Activated naive CD4-positive, alpha-beta T cell treated with anti-CD3 and anti-CD28 coated beads for 36 hours (primary cell): ENCODE results near the gene CDKN2C. TPM values are rescaled to one million over a fixed set of nuclear protein-coding genes. Genes with fewer than 3 reads are reported as not detected.
"Not testable (repeated sequence)": the region's sequence is repeated elsewhere in the genome, so short reads cannot be mapped to it uniquely, and the experiment has no call there.

Source experiments
- CTCF ChIA-PET: fragments of 350-600 bp; sonication (Branson Sonifier 250); formaldehyde crosslinking; loops from one replicate; lab custom pipeline; 2021; ENCODE audit warnings: antibody characterized with exemption; lab: Charles Lee
- DNase-seq: peaks from one replicate; pipeline ENCODE4 v3.0.0-alpha.2; 2020
- H3K27ac Mint-ChIP-seq: one replicate; pipeline ENCODE4 v1.8.0; 2021; ENCODE audit warnings: mild to moderate bottlenecking, mixed read lengths
- H3K27me3 Mint-ChIP-seq: one replicate; pipeline ENCODE4 v1.8.0; 2021; ENCODE audit warnings: low read depth, mixed read lengths
- H3K36me3 Mint-ChIP-seq: one replicate; pipeline ENCODE4 v1.8.0; 2021; ENCODE audit warnings: low read depth, mixed read lengths
- H3K4me1 Mint-ChIP-seq: one replicate; pipeline ENCODE4 v1.8.0; 2021; ENCODE audit warnings: low read depth, mixed read lengths
- H3K4me3 Mint-ChIP-seq: one replicate; pipeline ENCODE4 v1.8.0; 2021; ENCODE audit warnings: mild to moderate bottlenecking, moderate library complexity, mixed read lengths
- H3K9me3 Mint-ChIP-seq: one replicate; pipeline ENCODE4 v1.8.0; 2021; ENCODE audit warnings: mixed read lengths
- intact Hi-C: fragments of 100-400 bp; cut with micrococcal nuclease; formaldehyde crosslinking; loops from one replicate; pipeline ENCODE4 v1.15.1; 2023
- total RNA-seq, 2 experiments: library from RNA; stranded (reverse); gene quantifications; one replicate each; pipeline ENCODE4 v1.2.3, GENCODE V29; 2021

The CDKN2C gene
- total RNA-seq, 2 experiments from 2014 or later: 13.5 to 14.4 TPM

- intact Hi-C loops: no loop called here
- H3K4me1 Mint-ChIP-seq: no peaks in the 10 kb centered on the region
- no peaks in the 10 kb centered on the region for H3K9me3 Mint-ChIP-seq
- H3K27ac Mint-ChIP-seq: no peak overlapping the region
- no peak overlapping the region for H3K4me3 Mint-ChIP-seq
- no peaks in the 10 kb centered on the region for H3K27me3 Mint-ChIP-seq
- no peak for DNase-seq
- no peaks in the 10 kb centered on the region for H3K36me3 Mint-ChIP-seq
- CTCF ChIA-PET: interaction anchor here (0.6 kb wide), 1 partner anchor 151 kb away, joined by 4 read pairs; no protein-coding TSS in a partner anchor
Measured at GRCh38 chr1:51002516-51002915, 32.5 kb downstream of the CDKN2C start.

GRCh38 chr1:51005549-51005948 is 35.5 kb downstream of the CDKN2C start:
- not testable (repeated sequence) for H3K27me3 Mint-ChIP-seq, H3K27ac Mint-ChIP-seq, H3K4me3 Mint-ChIP-seq

GRCh38 chr1:51009381-51009780 is 39.3 kb downstream of the CDKN2C start:
- Mint-ChIP-seq H3K36me3 (peaks cover 1% of the 10 kb centered on the region), H3K4me3 (no peak overlapping the region), H3K9me3 (no peaks in the 10 kb centered on the region), H3K4me1 (no peaks in the 10 kb centered on the region), H3K27me3 (no peaks in the 10 kb centered on the region), H3K27ac (no peak overlapping the region)
- no peak for DNase-seq
- CTCF ChIA-PET: interaction anchor here (0.6 kb wide), 1 partner anchor 11 kb away, joined by 3 read pairs; no protein-coding TSS in a partner anchor
- intact Hi-C loops: no loop called here

More at GRCh38 chr1:51005549-51005948, 35.5 kb downstream of the CDKN2C start:
- CTCF ChIA-PET: interaction anchor here (0.6 kb wide), 1 partner anchor 19 kb away, joined by 3 read pairs; no protein-coding TSS in a partner anchor
- H3K9me3 Mint-ChIP-seq, H3K4me1 Mint-ChIP-seq, intact Hi-C loops, DNase-seq, H3K36me3 Mint-ChIP-seq: not testable (repeated sequence)

GRCh38 chr1:51014878-51015277 is 44.8 kb downstream of the CDKN2C start:
- no peaks in the 10 kb centered on the region for H3K27me3 Mint-ChIP-seq
- no peak overlapping the region for H3K4me3 Mint-ChIP-seq
- DNase-seq: no peak
- peaks cover 3% of the 10 kb centered on the region for H3K9me3 Mint-ChIP-seq
- H3K4me1 Mint-ChIP-seq: no peaks in the 10 kb centered on the region
- intact Hi-C loops: no loop called here
- peaks cover 1% of the 10 kb centered on the region for H3K36me3 Mint-ChIP-seq
- H3K27ac Mint-ChIP-seq: no peak overlapping the region
- CTCF ChIA-PET: no interaction called here

GRCh38 chr1:51019811-51020210 is 49.8 kb downstream of the CDKN2C start:
- no peak overlapping the region for H3K27ac Mint-ChIP-seq
- H3K9me3 Mint-ChIP-seq: peaks cover 3% of the 10 kb centered on the region
- no peaks in the 10 kb centered on the region for H3K27me3 Mint-ChIP-seq
- no peak overlapping the region for H3K4me3 Mint-ChIP-seq
- CTCF ChIA-PET: no interaction called here
- no peaks in the 10 kb centered on the region for H3K36me3 Mint-ChIP-seq
- no peaks in the 10 kb centered on the region for H3K4me1 Mint-ChIP-seq
- DNase-seq: no peak
- intact Hi-C loops: no loop called here

Other genes with a start within 250 kb of the CDKN2C start
- 10 to 100 TPM; 87.9 to 90.1 TPM for gene FAF1, start 10.0 kb upstream of the CDKN2C start, total RNA-seq
- not detected for gene C1orf185, start 132.0 kb downstream of the CDKN2C start, total RNA-seq